ENCODE data around the gene NDUFS1. TPM values are rescaled to one million over a fixed set of nuclear protein-coding genes. Genes with fewer than 3 reads are reported as not detected.
"Not testable (repeated sequence)": the region's sequence is repeated elsewhere in the genome, so short reads cannot be mapped to it uniquely, and the experiment has no call there.

NDUFS1 gene
- total RNA-seq: 10 to 100 TPM; 58.2 to 82.1 TPM

DNA sequence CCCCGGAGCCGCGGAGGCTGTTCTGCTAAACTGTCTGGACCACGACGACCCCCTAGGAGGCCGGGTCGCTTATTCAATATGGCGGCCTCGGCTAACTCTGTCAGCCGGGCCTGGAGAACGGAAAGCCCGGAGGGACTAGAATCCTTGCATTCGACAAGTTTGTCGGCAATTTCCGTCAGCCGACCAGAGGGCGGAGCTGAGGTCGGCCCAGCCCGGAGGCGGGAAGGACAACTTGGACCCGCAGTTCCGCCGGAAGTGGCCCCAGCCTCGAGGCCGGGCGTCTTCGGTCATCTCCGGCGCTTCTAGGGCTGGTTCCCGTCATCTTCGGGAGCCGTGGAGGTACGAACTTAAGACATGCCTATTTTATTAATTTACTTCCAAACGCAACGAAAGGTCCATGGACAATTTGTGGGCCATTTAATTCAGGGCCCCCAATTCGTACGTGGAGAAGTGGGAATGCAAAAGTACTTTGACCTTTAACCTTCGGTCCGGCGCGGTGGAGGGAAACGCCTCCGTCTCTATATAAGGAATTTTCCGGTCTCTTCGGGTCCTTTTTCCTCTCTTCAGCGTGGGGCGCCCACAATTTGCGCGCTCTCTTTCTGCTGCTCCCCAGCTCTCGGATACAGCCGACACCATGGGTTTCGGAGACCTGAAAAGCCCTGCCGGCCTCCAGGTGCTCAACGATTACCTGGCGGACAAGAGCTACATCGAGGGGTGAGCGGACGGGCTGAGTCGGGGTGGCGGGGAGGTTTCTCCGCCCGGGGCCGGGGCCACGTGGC is at the start of gene NDUFS1, which contains the start of gene EEF1B2:
Gene NDUFS1, minus strand, starts transcription at position 99 of the 779 bp plus-strand sequence. CDS start 5,766 bp downstream, outside the sequence.
Gene EEF1B2, plus strand, starts transcription at position 550 of the 779 bp plus-strand sequence. Its CDS starts 85 bp downstream, at position 635.
- Mint-ChIP-seq H3K4me1 (peaks cover 49% of the 10 kb centered on the region), H3K36me3 (peaks cover 47% of the 10 kb centered on the region), H3K27ac (peak within 1 kb of the TSS; percentile 97), H3K9me3 (ENCODE audit: low read depth) (no peaks in the 10 kb centered on the region), H3K4me3 (peak within 1 kb of the TSS; percentile 96), H3K27me3 (no peaks in the 10 kb centered on the region)
- CTCF ChIA-PET: interaction anchor here (0.7 to 1.4 kb wide), 4 partner anchors 14 to 77 kb away, joined by 3 to 4 read pairs (median 4); no protein-coding TSS in a partner anchor
- peak; percentile 98 for DNase-seq
- ATAC-seq: peak; percentile 87

DNA sequence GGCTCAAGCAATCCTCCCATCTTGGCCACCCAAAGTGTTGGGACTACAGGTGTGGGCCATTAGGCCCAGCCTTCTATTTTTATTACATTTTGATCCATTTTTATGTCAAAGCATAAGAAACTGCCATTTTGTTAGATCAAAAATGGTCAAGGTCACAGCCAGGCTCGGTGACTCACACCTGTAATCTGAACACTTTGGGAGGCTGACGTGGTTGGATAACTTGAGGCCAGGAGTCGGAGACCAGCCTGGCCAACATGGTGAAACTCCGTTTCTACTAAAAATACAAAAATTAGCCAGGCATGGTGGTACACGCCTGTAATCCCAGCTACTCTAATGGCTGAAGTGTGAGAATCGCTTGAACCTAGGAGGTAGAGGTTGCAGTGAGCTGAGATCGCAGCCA is 49.7 kb upstream of the NDUFS1 start:
- no peaks in the 10 kb centered on the region for H3K36me3 Mint-ChIP-seq
- H3K27me3 Mint-ChIP-seq: peaks cover 13% of the 10 kb centered on the region
- H3K27ac Mint-ChIP-seq: no peak overlapping the region
- CTCF ChIA-PET: no interaction called here
- H3K4me1 Mint-ChIP-seq: peaks cover 11% of the 10 kb centered on the region
- no peak for DNase-seq
- H3K4me3 Mint-ChIP-seq: no peak overlapping the region
- no peaks in the 10 kb centered on the region for H3K9me3 Mint-ChIP-seq (ENCODE audit: low read depth)
- no peak for ATAC-seq

DNA sequence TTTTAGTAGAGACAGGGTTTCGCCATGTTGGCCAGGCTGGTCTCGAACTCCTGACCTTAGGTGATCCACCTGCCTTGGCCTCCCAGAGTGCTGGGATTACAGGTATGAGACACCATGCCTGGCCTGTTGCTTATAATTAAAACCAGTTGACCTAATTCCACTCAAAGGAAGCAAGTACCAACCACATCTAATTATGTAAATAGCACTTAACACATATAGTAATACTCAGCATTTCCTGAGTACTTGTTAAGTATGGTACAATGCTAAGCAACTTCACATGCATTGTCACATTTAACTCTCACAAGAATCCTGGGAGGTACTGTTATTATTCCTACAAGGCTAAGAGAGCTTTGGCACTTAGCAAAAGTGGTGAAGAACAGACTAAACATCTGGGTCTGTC is 48.1 kb upstream of the NDUFS1 start:
- H3K4me3 Mint-ChIP-seq; CTCF ChIA-PET; ATAC-seq; H3K27ac Mint-ChIP-seq; DNase-seq; H3K9me3 Mint-ChIP-seq (ENCODE audit: low read depth); H3K4me1 Mint-ChIP-seq; H3K36me3 Mint-ChIP-seq; H3K27me3 Mint-ChIP-seq: not testable (repeated sequence)

DNA sequence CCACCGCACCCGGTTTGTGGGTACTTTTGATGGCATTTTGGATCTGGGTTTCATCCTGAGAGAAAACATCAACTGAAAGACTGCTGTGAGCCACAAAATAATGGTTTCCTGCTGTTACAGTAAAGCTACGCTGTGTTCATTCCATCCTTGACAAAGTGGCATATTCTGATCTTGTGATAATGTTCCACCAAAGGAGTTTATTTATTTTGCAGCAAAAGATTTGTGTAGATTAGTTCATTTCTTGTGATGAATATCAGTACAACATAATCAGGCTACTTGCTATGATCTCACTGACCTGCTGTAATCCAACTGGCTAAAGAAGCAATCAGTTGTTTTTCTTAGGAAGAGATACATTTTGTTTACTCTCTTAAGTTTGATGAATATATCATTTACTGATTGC is 45.5 kb upstream of the NDUFS1 start:
- CTCF ChIA-PET: no interaction called here
- peaks cover 9% of the 10 kb centered on the region for H3K4me1 Mint-ChIP-seq
- H3K4me3 Mint-ChIP-seq: no peak overlapping the region
- H3K27ac Mint-ChIP-seq: no peak overlapping the region
- peaks cover 2% of the 10 kb centered on the region for H3K27me3 Mint-ChIP-seq
- ATAC-seq: no peak
- no peak for DNase-seq
- H3K9me3 Mint-ChIP-seq (ENCODE audit: low read depth): no peaks in the 10 kb centered on the region
- H3K36me3 Mint-ChIP-seq: no peaks in the 10 kb centered on the region

DNA sequence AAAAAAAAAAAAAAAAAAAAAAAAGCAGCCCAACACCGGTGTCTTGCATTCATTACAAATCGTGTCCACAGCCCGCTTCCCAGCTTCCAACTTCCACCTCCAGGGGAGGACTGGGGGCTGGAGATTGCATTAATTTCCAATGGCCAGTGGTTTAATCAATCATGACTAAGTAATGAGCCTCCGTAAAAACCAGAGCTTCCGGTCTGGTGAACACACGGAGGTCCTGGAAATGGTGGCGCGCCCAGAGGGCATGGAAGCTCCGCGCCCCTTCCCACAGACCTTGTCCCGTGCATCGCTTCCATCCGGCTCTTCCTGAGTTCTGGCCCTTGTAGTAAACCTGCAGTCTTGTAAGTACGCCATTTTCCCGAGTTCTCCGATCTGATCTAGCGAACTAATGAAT is 44.1 kb upstream of the NDUFS1 start:
- H3K4me3 Mint-ChIP-seq: no peak overlapping the region
- H3K27ac Mint-ChIP-seq: no peak overlapping the region
- DNase-seq: no peak
- CTCF ChIA-PET: interaction anchor here (1.2 kb wide), 1 partner anchor 966 kb away, joined by 4 read pairs; no protein-coding TSS in a partner anchor
- H3K9me3 Mint-ChIP-seq (ENCODE audit: low read depth): no peaks in the 10 kb centered on the region
- H3K4me1 Mint-ChIP-seq: peaks cover 9% of the 10 kb centered on the region
- no peaks in the 10 kb centered on the region for H3K36me3 Mint-ChIP-seq
- no peak for ATAC-seq
- peaks cover 7% of the 10 kb centered on the region for H3K27me3 Mint-ChIP-seq

DNA sequence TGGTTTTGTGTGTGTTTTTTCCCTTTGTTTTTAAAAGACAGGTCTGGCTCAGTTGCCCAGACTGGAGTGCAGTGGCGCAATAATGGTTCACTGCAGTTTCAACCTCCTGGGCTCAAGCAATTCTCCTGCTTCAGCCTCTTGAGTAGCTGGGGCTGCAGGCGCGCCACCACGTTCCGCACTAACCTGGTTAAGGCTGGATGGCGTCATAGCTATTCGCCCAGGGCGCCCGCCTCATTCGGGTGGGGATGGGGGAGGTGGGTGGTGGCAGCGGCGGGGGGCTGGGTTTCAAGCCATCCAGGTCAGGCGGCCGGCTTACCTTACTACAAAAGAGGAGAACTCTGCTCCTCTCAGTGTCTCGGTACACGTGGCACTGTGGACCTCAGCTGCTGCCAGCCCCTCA is 43.2 kb upstream of the NDUFS1 start:
- Mint-ChIP-seq H3K36me3 (no peaks in the 10 kb centered on the region), H3K9me3 (ENCODE audit: low read depth) (no peaks in the 10 kb centered on the region), H3K27me3 (peaks cover 10% of the 10 kb centered on the region), H3K27ac (no peak overlapping the region), H3K4me1 (peaks cover 6% of the 10 kb centered on the region), H3K4me3 (no peak overlapping the region)
- CTCF ChIA-PET: interaction anchor here (1.2 kb wide), 1 partner anchor 967 kb away, joined by 4 read pairs; no protein-coding TSS in a partner anchor
- ATAC-seq (no peak), DNase-seq (no peak)

DNA sequence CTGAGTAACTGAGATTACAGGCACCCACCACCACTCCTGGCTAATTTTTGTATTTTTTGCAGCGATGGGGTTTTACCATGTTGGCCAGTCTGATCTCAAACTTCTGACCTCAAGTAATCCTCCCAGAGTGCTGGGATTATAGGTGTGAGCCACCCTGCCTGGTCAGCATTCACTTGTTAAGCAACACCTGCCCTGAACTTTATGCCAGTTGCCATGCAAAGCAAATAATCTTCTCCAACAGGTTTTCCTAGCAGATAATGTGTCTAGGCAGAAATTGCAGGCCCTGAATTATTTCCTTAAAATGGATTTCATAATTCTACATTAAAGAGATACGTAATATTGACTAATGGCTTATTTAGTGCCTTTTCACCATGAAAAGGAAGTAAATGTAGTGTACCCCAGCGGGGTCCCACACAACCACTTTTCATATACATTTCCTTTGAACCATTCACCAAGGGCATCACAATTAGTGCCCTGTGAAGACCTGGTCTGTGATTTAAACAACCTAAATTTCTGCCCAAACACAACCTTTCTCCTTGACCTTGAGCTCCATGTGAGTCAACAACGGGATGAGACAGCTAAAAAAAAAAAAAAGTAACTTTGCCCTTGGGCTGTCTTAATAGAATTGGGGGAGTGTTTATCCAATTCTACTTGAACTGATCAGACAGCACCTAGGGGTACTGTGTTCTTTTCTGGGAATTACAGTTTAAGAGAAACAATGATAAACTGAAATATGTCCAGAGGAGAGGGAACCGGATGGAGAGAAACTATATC is 42.0 kb upstream of the NDUFS1 start:
- no peak for DNase-seq
- CTCF ChIA-PET: no interaction called here
- no peaks in the 10 kb centered on the region for H3K36me3 Mint-ChIP-seq
- H3K9me3 Mint-ChIP-seq (ENCODE audit: low read depth): no peaks in the 10 kb centered on the region
- no peak overlapping the region for H3K4me3 Mint-ChIP-seq
- ATAC-seq: no peak
- H3K27ac Mint-ChIP-seq: no peak overlapping the region
- no peaks in the 10 kb centered on the region for H3K4me1 Mint-ChIP-seq
- peaks cover 13% of the 10 kb centered on the region for H3K27me3 Mint-ChIP-seq

DNA sequence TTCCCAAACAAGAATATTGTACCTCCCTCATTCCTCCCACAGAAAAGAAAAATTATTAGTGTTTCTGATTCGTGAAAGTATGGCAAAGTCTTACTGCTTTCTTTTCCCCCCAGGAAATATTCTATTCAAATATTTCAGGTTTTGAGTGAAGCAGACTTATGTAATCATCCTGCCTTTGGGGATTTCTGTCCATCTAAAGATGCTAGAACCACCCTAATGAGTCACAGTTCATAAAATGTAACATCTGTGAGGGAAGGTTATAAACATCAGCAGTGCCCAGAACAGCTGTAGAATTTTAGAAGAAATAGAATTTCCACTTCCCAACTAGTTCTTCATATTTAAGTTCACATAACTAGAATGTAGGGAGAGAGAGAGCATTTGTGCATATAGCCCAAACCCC is 39.4 kb upstream of the NDUFS1 start:
- Mint-ChIP-seq H3K4me1 (no peaks in the 10 kb centered on the region), H3K9me3 (ENCODE audit: low read depth) (no peaks in the 10 kb centered on the region), H3K27me3 (peaks cover 19% of the 10 kb centered on the region), H3K27ac (no peak overlapping the region), H3K36me3 (no peaks in the 10 kb centered on the region), H3K4me3 (no peak overlapping the region)
- ATAC-seq: no peak
- CTCF ChIA-PET: no interaction called here
- no peak for DNase-seq

DNA sequence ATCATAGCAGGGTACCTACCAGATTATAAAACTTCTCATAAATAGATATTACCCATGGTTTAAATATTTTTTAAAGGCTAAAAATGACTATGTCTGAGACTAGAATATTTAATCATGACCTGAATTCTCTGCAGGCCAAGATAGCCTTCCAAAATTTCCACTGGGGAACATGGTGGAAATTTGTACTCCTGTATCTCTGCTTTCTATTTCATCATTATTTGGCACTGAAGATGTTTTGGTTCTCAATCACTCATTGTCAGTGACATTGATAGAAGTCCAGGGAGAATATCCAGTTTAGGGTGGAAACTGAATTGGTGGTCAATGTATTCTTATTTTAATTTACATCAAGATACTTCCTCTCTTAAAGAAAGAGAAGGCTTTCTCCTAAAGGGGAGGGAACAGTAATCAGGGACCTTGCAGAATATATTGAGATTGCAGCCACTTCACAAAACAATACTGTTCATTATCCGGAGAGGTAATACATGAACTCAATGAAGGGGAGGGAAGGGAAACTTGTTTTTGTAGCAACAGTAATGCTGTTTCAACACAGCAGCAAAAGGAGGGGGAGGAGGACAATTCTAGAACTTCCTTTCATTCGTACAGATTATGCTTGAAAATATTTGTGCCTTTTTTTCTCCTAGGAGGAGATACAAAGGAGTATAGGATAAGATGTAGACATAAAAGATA is 34.6 kb upstream of the NDUFS1 start:
- no peak overlapping the region for H3K27ac Mint-ChIP-seq
- H3K36me3 Mint-ChIP-seq: no peaks in the 10 kb centered on the region
- CTCF ChIA-PET: no interaction called here
- H3K4me1 Mint-ChIP-seq: no peaks in the 10 kb centered on the region
- peaks cover 42% of the 10 kb centered on the region for H3K27me3 Mint-ChIP-seq
- DNase-seq (no peak), ATAC-seq (no peak)
- no peak overlapping the region for H3K4me3 Mint-ChIP-seq
- H3K9me3 Mint-ChIP-seq (ENCODE audit: low read depth): no peaks in the 10 kb centered on the region

DNA sequence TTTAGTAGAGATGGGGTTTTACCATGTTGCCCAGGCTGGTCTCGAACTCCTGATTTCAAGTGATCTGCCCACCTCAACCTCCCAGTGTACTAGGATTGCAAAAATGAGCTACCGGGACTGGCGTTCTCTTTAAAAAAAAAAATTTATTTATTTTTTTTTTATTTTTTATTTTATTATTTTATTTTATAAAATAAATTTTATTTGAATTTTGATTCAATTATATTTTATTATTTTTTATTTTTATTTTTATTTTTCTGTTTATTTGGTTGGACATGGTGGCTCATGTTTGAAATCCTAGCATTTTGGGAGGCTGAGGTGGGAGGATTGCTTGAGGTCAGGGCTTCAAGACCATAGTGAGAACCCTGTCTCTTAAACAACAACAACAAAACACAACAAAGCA is 32.9 kb upstream of the NDUFS1 start:
- Mint-ChIP-seq H3K4me3 (no peak overlapping the region), H3K9me3 (ENCODE audit: low read depth) (no peaks in the 10 kb centered on the region), H3K27ac (no peak overlapping the region), H3K36me3 (no peaks in the 10 kb centered on the region), H3K27me3 (peaks cover 37% of the 10 kb centered on the region), H3K4me1 (no peaks in the 10 kb centered on the region)
- CTCF ChIA-PET: no interaction called here
- no peak for DNase-seq
- no peak for ATAC-seq

DNA sequence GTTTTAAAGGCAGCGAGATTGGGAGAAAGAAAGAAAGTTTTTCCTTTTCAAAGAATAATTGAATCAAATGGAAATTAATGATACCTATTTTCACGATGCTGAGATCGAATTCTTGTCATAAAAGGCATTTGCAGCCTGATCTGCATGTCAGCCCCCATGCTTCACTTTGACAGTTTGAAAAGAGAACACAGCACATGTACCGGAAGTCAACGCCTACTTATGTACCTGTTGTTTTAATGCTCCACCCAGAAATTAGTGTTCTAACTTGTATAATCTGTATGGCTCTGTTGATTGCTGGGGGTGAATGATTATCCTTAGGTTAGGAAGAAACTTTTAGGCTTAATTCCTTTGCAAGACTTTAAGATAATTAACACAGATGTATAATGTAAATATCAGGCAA is 31.4 kb upstream of the NDUFS1 start:
- Mint-ChIP-seq H3K4me1 (no peaks in the 10 kb centered on the region), H3K27ac (no peak overlapping the region), H3K4me3 (no peak overlapping the region), H3K9me3 (ENCODE audit: low read depth) (no peaks in the 10 kb centered on the region), H3K36me3 (no peaks in the 10 kb centered on the region), H3K27me3 (peaks cover 37% of the 10 kb centered on the region)
- no peak for DNase-seq
- CTCF ChIA-PET: no interaction called here
- ATAC-seq: no peak

DNA sequence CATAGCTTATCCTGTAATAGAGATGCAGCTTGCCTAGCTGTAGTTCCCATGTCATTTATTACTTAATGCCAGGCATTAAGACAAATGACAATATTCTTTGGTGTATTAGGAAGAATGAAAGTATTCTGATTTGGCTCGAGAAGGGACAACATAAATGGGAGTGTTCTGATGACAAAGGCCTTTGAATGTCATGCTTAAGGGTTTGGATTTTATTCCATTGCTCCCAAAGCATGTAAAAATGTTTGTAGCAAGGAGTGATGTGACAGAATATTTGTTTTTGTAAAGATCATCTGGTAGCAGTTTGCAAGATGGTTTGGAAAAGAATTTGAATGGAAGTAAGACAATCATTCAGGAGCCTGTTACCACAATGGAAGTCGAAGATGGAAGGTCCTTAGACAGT is 30.9 kb upstream of the NDUFS1 start:
- H3K9me3 Mint-ChIP-seq (ENCODE audit: low read depth): no peaks in the 10 kb centered on the region
- H3K27me3 Mint-ChIP-seq: peaks cover 37% of the 10 kb centered on the region
- CTCF ChIA-PET: no interaction called here
- H3K27ac Mint-ChIP-seq: no peak overlapping the region
- H3K4me3 Mint-ChIP-seq: no peak overlapping the region
- no peaks in the 10 kb centered on the region for H3K4me1 Mint-ChIP-seq
- DNase-seq (no peak), ATAC-seq (no peak)
- no peaks in the 10 kb centered on the region for H3K36me3 Mint-ChIP-seq

DNA sequence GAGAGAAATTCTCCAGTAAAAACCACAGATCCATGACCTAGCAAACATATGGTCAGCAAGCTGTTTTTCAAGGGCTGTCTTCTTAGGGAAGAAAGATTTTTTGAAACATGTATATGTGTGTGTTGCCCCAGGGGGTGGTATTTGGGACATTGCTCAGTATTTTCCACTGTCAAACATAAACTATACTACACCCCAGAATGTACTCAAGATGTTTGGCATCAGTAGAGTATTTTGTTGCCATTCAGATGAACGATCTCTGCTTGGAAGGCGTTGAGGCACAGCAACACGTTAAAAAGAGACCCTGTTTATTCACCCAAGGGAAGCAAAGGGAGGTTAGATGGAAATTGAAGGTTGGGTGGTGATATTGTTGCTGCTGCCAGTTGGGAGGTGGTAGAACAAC is 30.4 kb upstream of the NDUFS1 start:
- no peak for DNase-seq
- Mint-ChIP-seq H3K27me3 (peaks cover 34% of the 10 kb centered on the region), H3K9me3 (ENCODE audit: low read depth) (no peaks in the 10 kb centered on the region), H3K36me3 (no peaks in the 10 kb centered on the region), H3K4me3 (no peak overlapping the region), H3K27ac (no peak overlapping the region), H3K4me1 (no peaks in the 10 kb centered on the region)
- ATAC-seq: no peak
- CTCF ChIA-PET: no interaction called here

Measured in activated CD8-positive, alpha-beta memory T cell treated with anti-CD3 and anti-CD28 coated beads, Interleukin-2, amount 10 ng/mL, durations not matched to agents 7 days and 5 days (primary cell).